HEK293 (cell line): ENCODE data around the gene PRELID2.

Experiments
- AEBP2 ChIP-seq: fragments of 450-650 bp; formaldehyde crosslinking; IDR thresholded peaks from 2 replicates; pipeline ENCODE4 v1.5.1; 2016; ENCODE audit warnings: missing biosample characterization, missing genetic modification characterization, borderline replicate concordance
- BCL11B ChIP-seq: fragments of 450-650 bp; formaldehyde crosslinking; IDR thresholded peaks from 2 replicates; pipeline ENCODE4 v1.5.1; 2016; ENCODE audit warnings: low read depth, missing biosample characterization, missing genetic modification characterization
- HOXD13 ChIP-seq: sonication (generic); formaldehyde crosslinking; IDR thresholded peaks from 2 replicates; pipeline ENCODE4 v1.8.0; 2022; ENCODE audit warnings: missing genetic modification reagents, borderline replicate concordance
- SALL2 ChIP-seq: fragments of 450-650 bp; formaldehyde crosslinking; IDR thresholded peaks from 2 replicates; pipeline ENCODE4 v1.5.0; 2017; ENCODE audit warnings: missing biosample characterization, mild to moderate bottlenecking, missing genetic modification characterization, borderline replicate concordance
- SCRT2 ChIP-seq: fragments of 450-650 bp; formaldehyde crosslinking; IDR thresholded peaks from 2 replicates; pipeline ENCODE4 v1.5.1; 2016; ENCODE audit warnings: missing biosample characterization, missing genetic modification characterization
- TCF7L2 ChIP-seq: IDR thresholded peaks from 2 replicates; pipeline ENCODE4 v1.6.1; 2011; ENCODE audit warnings: low read depth, mild to moderate bottlenecking, inconsistent platforms, low read length, moderate library complexity, borderline replicate concordance
- TRIM28 ChIP-seq: IDR thresholded peaks from 2 replicates; pipeline ENCODE4 v1.6.1; 2011; ENCODE audit warnings: low read length, control low read depth, borderline replicate concordance
- YY2 ChIP-seq: fragments of 450-650 bp; formaldehyde crosslinking; IDR thresholded peaks from 2 replicates; pipeline ENCODE4 v1.5.1; 2016; ENCODE audit warnings: missing biosample characterization, missing genetic modification characterization
- ZBTB1 ChIP-seq: fragments of 450-650 bp; formaldehyde crosslinking; IDR thresholded peaks from 2 replicates; pipeline ENCODE4 v1.5.1; 2016; ENCODE audit warnings: missing biosample characterization, missing genetic modification characterization
- ZBTB48 ChIP-seq: fragments of 450-650 bp; formaldehyde crosslinking; IDR thresholded peaks from 2 replicates; pipeline ENCODE4 v1.5.1; 2016; ENCODE audit warnings: missing biosample characterization, missing genetic modification characterization
- ZBTB7A ChIP-seq: fragments of 450-650 bp; formaldehyde crosslinking; IDR thresholded peaks from 2 replicates; pipeline ENCODE4 v1.5.1; 2016; ENCODE audit warnings: low read depth, missing biosample characterization, missing genetic modification characterization
- ZFP3 ChIP-seq: fragments of 450-650 bp; formaldehyde crosslinking; IDR thresholded peaks from 2 replicates; pipeline ENCODE4 v1.5.1; 2016; ENCODE audit warnings: low read depth, missing biosample characterization, missing genetic modification characterization
- ZNF121 ChIP-seq: fragments of 450-650 bp; formaldehyde crosslinking; IDR thresholded peaks from 2 replicates; pipeline ENCODE4 v1.5.1; 2016; ENCODE audit warnings: missing biosample characterization, missing genetic modification characterization
- ZNF140 ChIP-seq: fragments of 450-650 bp; formaldehyde crosslinking; IDR thresholded peaks from 2 replicates; pipeline ENCODE4 v1.5.1; 2016; ENCODE audit warnings: missing biosample characterization, missing genetic modification characterization
- ZNF184 ChIP-seq: fragments of 450-650 bp; IDR thresholded peaks from 2 replicates; pipeline ENCODE4 v1.5.1; 2018; ENCODE audit warnings: missing biosample characterization, mild to moderate bottlenecking, missing genetic modification characterization
- ZNF19 ChIP-seq: fragments of 450-650 bp; formaldehyde crosslinking; IDR thresholded peaks from 2 replicates; pipeline ENCODE4; 2016; ENCODE audit warnings: missing biosample characterization, missing genetic modification characterization, low read depth
- ZNF221 ChIP-seq: fragments of 450-650 bp; formaldehyde crosslinking; IDR thresholded peaks from 2 replicates; pipeline ENCODE4 v1.5.1; 2017; ENCODE audit warnings: missing biosample characterization, missing genetic modification characterization, borderline replicate concordance
- ZNF274 ChIP-seq, 2 experiments: fragments of 200-500 bp in 1 of 2; fragments of 450-650 bp in 1 of 2; sonication (Bioruptor generic) in 1 of 2; formaldehyde crosslinking in 1 of 2; IDR thresholded peaks; 2 replicates each; pipeline versions ENCODE4 v1.5.1 to v1.6.1; 2014 to 2016; ENCODE audit warnings: borderline replicate concordance in 1 of 2, inconsistent platforms in 1 of 2, low read length in 1 of 2, missing biosample characterization in 1 of 2, missing genetic modification characterization in 1 of 2
- ZNF48 ChIP-seq: fragments of 450-650 bp; formaldehyde crosslinking; IDR thresholded peaks from 2 replicates; pipeline ENCODE4 v1.5.1; 2016; ENCODE audit warnings: missing biosample characterization, missing genetic modification characterization
- ZNF501 ChIP-seq: fragments of 450-650 bp; formaldehyde crosslinking; IDR thresholded peaks from 2 replicates; pipeline ENCODE4 v1.5.1; 2016; ENCODE audit warnings: missing biosample characterization, missing genetic modification characterization
- ZNF510 ChIP-seq: fragments of 450-650 bp; formaldehyde crosslinking; IDR thresholded peaks from 2 replicates; pipeline ENCODE4 v1.5.1; 2018; ENCODE audit warnings: mild to moderate bottlenecking, missing genetic modification characterization, missing biosample characterization; ENCODE audit not compliant: insufficient replicate concordance
- ZNF529 ChIP-seq: fragments of 450-650 bp; formaldehyde crosslinking; IDR thresholded peaks from 2 replicates; pipeline ENCODE4 v1.5.1; 2017; ENCODE audit warnings: missing genetic modification characterization, missing biosample characterization; ENCODE audit not compliant: insufficient replicate concordance
- ZNF530 ChIP-seq: fragments of 450-650 bp; formaldehyde crosslinking; IDR thresholded peaks from 2 replicates; pipeline ENCODE4 v1.5.1; 2016; ENCODE audit warnings: low read depth, missing biosample characterization, missing genetic modification characterization
- ZNF555 ChIP-seq: fragments of 450-650 bp; formaldehyde crosslinking; conservative IDR thresholded peaks from 2 replicates; pipeline ENCODE4 v1.5.1; 2017; ENCODE audit warnings: missing biosample characterization, mild to moderate bottlenecking, missing genetic modification characterization, inconsistent platforms
- ZNF654 ChIP-seq: fragments of 450-650 bp; formaldehyde crosslinking; IDR thresholded peaks from 2 replicates; pipeline ENCODE4 v1.5.1; 2016; ENCODE audit warnings: low read depth, missing biosample characterization, missing genetic modification characterization
- ZNF76 ChIP-seq: fragments of 450-650 bp; formaldehyde crosslinking; IDR thresholded peaks from 2 replicates; pipeline ENCODE4; 2016; ENCODE audit warnings: low read depth, missing biosample characterization, missing genetic modification characterization, borderline replicate concordance
- ZSCAN18 ChIP-seq: fragments of 450-650 bp; formaldehyde crosslinking; IDR thresholded peaks from 2 replicates; pipeline ENCODE4 v1.5.1; 2016; ENCODE audit warnings: missing biosample characterization, missing genetic modification characterization
- ZSCAN30 ChIP-seq: fragments of 450-650 bp; IDR thresholded peaks from 2 replicates; pipeline ENCODE4 v1.5.1; 2018; ENCODE audit warnings: missing biosample characterization, mild to moderate bottlenecking, missing genetic modification characterization, moderate library complexity
- TF ChIP-seq, protein P1 (sequence below): fragments of 450-650 bp; formaldehyde crosslinking; conservative IDR thresholded peaks from 2 replicates; pipeline ENCODE4 v1.5.1; 2016; ENCODE audit warnings: low read depth, missing biosample characterization, missing genetic modification characterization
- TF ChIP-seq, protein P2 (sequence below): fragments of 450-650 bp; formaldehyde crosslinking; IDR thresholded peaks from 2 replicates; pipeline ENCODE4 v1.5.1; 2016; ENCODE audit warnings: missing biosample characterization, missing genetic modification characterization

The PRELID2 gene

GRCh38 chr5:145834917-145835847 lies at the start of gene PRELID2 (continued):
- no peak for TF ChIP-seq ZFP3 (tag by site-specific recombination)
- TF ChIP-seq, protein P1, sequence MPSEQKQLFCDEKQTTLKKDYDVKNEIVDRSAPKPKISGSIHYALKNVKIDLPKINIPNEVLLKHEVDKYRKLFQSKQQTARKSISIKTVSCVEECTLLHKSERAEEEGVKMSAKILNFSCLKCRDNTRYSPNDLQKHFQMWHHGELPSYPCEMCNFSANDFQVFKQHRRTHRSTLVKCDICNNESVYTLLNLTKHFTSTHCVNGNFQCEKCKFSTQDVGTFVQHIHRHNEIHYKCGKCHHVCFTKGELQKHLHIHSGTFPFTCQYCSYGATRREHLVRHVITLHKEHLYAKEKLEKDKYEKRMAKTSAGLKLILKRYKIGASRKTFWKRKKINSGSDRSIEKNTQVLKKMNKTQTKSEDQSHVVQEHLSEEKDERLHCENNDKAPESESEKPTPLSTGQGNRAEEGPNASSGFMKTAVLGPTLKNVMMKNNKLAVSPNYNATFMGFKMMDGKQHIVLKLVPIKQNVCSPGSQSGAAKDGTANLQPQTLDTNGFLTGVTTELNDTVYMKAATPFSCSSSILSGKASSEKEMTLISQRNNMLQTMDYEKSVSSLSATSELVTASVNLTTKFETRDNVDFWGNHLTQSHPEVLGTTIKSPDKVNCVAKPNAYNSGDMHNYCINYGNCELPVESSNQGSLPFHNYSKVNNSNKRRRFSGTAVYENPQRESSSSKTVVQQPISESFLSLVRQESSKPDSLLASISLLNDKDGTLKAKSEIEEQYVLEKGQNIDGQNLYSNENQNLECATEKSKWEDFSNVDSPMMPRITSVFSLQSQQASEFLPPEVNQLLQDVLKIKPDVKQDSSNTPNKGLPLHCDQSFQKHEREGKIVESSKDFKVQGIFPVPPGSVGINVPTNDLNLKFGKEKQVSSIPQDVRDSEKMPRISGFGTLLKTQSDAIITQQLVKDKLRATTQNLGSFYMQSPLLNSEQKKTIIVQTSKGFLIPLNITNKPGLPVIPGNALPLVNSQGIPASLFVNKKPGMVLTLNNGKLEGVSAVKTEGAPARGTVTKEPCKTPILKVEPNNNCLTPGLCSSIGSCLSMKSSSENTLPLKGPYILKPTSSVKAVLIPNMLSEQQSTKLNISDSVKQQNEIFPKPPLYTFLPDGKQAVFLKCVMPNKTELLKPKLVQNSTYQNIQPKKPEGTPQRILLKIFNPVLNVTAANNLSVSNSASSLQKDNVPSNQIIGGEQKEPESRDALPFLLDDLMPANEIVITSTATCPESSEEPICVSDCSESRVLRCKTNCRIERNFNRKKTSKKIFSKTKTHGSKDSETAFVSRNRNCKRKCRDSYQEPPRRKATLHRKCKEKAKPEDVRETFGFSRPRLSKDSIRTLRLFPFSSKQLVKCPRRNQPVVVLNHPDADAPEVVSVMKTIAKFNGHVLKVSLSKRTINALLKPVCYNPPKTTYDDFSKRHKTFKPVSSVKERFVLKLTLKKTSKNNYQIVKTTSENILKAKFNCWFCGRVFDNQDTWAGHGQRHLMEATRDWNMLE: no peak
- TF ChIP-seq ZSCAN30: peak; percentile 83
- no peak for TF ChIP-seq ZNF184 (tag by site-specific recombination)
- peak; percentile 68; the same call in 1 of the 2 replicates for TF ChIP-seq ZNF76 (tag by site-specific recombination)
- no peak for TF ChIP-seq AEBP2 (tag by site-specific recombination)
- TF ChIP-seq SALL2: no peak
- no peak for TF ChIP-seq ZNF530
- no peak for TF ChIP-seq ZNF555 (tag by site-specific recombination)
- no peak for TF ChIP-seq ZNF19
- TF ChIP-seq TRIM28: no peak
- TF ChIP-seq ZNF48: no peak
- TF ChIP-seq ZNF510: no peak
- TF ChIP-seq BCL11B (tag by site-specific recombination): no peak
- no peak for TF ChIP-seq ZNF221 (tag by site-specific recombination)
- TF ChIP-seq HOXD13 (CRISPR knock-in tag): no peak
- no peak for TF ChIP-seq TCF7L2
- TF ChIP-seq ZNF654: no peak
- TF ChIP-seq SCRT2: no peak; the same call in none of the 2 replicates
- peak; percentile 49; the same call in 1 of the 2 replicates for TF ChIP-seq ZNF501 (tag by site-specific recombination)
- no peak for TF ChIP-seq ZNF121
- TF ChIP-seq ZNF140: no peak
- TF ChIP-seq ZNF274 (IDR thresholded peaks at IDR 0.05; ENCODE audit: low read length): no peak
- TF ChIP-seq ZNF274 (tag by site-specific recombination; IDR thresholded peaks at IDR 0.05; ENCODE audit: borderline replicate concordance): no peak
- peak; percentile 46; the same call in 1 of the 2 replicates for TF ChIP-seq ZBTB48 (tag by site-specific recombination)
- TF ChIP-seq, protein P2, sequence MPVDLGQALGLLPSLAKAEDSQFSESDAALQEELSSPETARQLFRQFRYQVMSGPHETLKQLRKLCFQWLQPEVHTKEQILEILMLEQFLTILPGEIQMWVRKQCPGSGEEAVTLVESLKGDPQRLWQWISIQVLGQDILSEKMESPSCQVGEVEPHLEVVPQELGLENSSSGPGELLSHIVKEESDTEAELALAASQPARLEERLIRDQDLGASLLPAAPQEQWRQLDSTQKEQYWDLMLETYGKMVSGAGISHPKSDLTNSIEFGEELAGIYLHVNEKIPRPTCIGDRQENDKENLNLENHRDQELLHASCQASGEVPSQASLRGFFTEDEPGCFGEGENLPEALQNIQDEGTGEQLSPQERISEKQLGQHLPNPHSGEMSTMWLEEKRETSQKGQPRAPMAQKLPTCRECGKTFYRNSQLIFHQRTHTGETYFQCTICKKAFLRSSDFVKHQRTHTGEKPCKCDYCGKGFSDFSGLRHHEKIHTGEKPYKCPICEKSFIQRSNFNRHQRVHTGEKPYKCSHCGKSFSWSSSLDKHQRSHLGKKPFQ (tag by site-specific recombination): peak; percentile 77
- TF ChIP-seq YY2 (tag by site-specific recombination): no peak
- no peak for TF ChIP-seq ZBTB1 (tag by site-specific recombination)
- no peak for TF ChIP-seq ZBTB7A (tag by site-specific recombination)
- no peak for TF ChIP-seq ZNF529 (tag by site-specific recombination)
- no peak for TF ChIP-seq ZSCAN18 (tag by site-specific recombination)
